ENCODE measurements around the gene MPRIP.

Gene MPRIP

DNA sequence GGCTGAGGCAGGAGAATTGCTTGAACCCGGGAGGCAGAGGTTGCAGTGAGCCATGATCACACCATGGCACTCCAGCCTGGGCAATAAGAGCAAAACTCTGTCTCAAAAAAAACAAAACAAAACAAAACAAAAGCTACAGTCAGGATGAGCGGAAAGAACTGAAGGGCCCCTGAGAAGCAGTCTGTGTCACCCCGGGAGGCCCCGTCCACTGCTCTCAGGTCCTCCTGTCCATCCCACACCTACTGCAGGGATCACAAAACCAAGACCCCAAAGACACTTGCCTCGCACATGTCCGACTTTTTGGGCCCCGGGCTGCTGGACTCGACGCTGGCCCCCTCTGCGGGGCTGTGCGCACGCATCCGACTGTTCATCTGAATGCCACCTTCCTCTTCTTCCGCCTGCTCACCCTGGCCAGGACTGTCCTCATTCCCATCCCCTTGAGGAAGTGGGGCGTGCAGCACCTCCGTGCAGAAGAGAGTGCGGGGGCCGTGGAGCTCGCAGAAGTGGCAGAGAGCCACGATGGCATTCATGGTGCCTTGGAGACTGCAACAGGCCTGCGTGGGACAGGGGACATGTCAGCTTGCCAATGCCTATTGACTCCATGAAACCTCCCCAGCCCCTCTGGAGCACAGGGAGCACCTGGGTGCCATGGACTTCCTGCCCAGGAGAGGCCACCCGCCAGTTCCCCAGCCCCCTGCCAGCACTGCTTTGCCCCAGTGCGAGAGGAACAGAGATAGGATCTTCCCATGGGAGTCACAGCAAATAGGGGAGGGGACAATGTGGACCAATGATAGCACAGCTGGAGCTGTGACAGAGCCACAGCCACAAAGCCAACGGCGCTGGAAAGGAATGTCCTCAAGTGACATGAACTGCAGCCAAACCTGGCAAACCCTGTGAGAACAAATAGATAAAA is 185.6 kb downstream of the MPRIP start:
- no peak for DNase-seq (ENCODE audit: extremely low read depth, low read depth)
- TF ChIP-seq CTCF (IDR thresholded peaks at IDR 0.05; ENCODE audit: low read depth, low read length), result no peak

GRCh38 chr17:17228521-17229279 is 186.4 kb downstream of the MPRIP start:
- DNase-seq (ENCODE audit: extremely low read depth, low read depth), result no peak
- no peak for TF ChIP-seq CTCF (IDR thresholded peaks at IDR 0.05; ENCODE audit: low read depth, low read length)

GRCh38 chr17:17229416-17230384 is 187.4 kb downstream of the MPRIP start:
- TF ChIP-seq CTCF (IDR thresholded peaks at IDR 0.05; ENCODE audit: low read depth, low read length), result no peak
- DNase-seq (ENCODE audit: extremely low read depth, low read depth), result no peak

GRCh38 chr17:17231621-17232302 is 189.5 kb downstream of the MPRIP start:
- DNase-seq (ENCODE audit: extremely low read depth, low read depth), result no peak
- no peak for TF ChIP-seq CTCF (IDR thresholded peaks at IDR 0.05; ENCODE audit: low read depth, low read length)

GRCh38 chr17:17232303-17232621 is 190.0 kb downstream of the MPRIP start:
- no peak for DNase-seq (ENCODE audit: extremely low read depth, low read depth)
- TF ChIP-seq CTCF (IDR thresholded peaks at IDR 0.05; ENCODE audit: low read depth, low read length), result no peak

- DNase-seq (ENCODE audit: extremely low read depth, low read depth), result no peak
- no peak for TF ChIP-seq CTCF (IDR thresholded peaks at IDR 0.05; ENCODE audit: low read depth, low read length)
These were observed 193.2 kb downstream of the MPRIP start for GRCh38 chr17:17235212-17236174.

Measured in AG09319 (cell line).